ENCODE data around the gene MCTP1.

GRCh38 chr5:94850960-94851359 is 433.9 kb downstream of the MCTP1 start:
- TF ChIP-seq CTCF (conservative IDR thresholded peaks at IDR 0.05; ENCODE audit: low read length) (no peak), EZH2phosphoT487 (IDR thresholded peaks at IDR 0.05; ENCODE audit: borderline replicate concordance) (no peak)
